Neuronal stem cell (in vitro differentiated cells): ENCODE measurements around the gene STX17.
"Not testable (repeated sequence)": the region's sequence is repeated elsewhere in the genome, so short reads cannot be mapped to it uniquely, and the experiment has no call there.

Experiments used
- DNase-seq: peaks from one replicate; pipeline ENCODE4 v3.0.0-alpha.2; 2013; ENCODE audit warnings: low spot score
- H2AFZ ChIP-seq: one replicate; pipeline ENCODE4 v1.6.1; 2013; ENCODE audit warnings: mild to moderate bottlenecking, low read length, inconsistent platforms
- H2AK5ac ChIP-seq: 2 replicates; pipeline ENCODE4 v1.6.1; 2013; ENCODE audit warnings: low read depth, mild to moderate bottlenecking, inconsistent platforms, low read length, moderate library complexity, mixed read lengths
- H2BK120ac ChIP-seq: 2 replicates; pipeline ENCODE4 v1.6.1; 2013; ENCODE audit warnings: low read depth, mild to moderate bottlenecking, inconsistent platforms, low read length, moderate library complexity, mixed read lengths
- H2BK12ac ChIP-seq: one replicate; pipeline ENCODE4 v1.6.1; 2013; ENCODE audit warnings: low read length, inconsistent platforms
- H2BK15ac ChIP-seq: 2 replicates; pipeline ENCODE4 v1.6.1; 2013; ENCODE audit warnings: mild to moderate bottlenecking, low read length, inconsistent platforms, mixed read lengths
- H2BK5ac ChIP-seq: one replicate; pipeline ENCODE4 v1.6.1; 2013; ENCODE audit warnings: inconsistent platforms, mild to moderate bottlenecking, low read length, moderate library complexity
- H3K14ac ChIP-seq: one replicate; pipeline ENCODE4 v1.6.1; 2013; ENCODE audit warnings: low read length, inconsistent platforms
- H3K18ac ChIP-seq: 2 replicates; pipeline ENCODE4 v1.6.1; 2013; ENCODE audit warnings: low read length, inconsistent platforms
- H3K23ac ChIP-seq: 2 replicates; pipeline ENCODE4 v1.6.1; 2013; ENCODE audit warnings: low read depth, mild to moderate bottlenecking, mixed read lengths, low read length, inconsistent platforms; ENCODE audit not compliant: poor library complexity
- H3K27ac ChIP-seq: replicated peaks from 3 replicates; pipeline ENCODE4 v1.5.1; 2013; ENCODE audit warnings: low read length, inconsistent platforms
- H3K27me3 ChIP-seq, 3 experiments: 2 replicates each; pipeline ENCODE4 v1.6.1; 2013; ENCODE audit warnings: low read length in 3 of 3, mild to moderate bottlenecking in 2 of 3, inconsistent platforms in 1 of 3, low read depth in 1 of 3, mixed read lengths in 1 of 3, moderate library complexity in 1 of 3; ENCODE audit not compliant: control insufficient read depth in 3 of 3, insufficient read depth in 3 of 3
- H3K36me3 ChIP-seq, 2 donors: replicated peaks in 1 of 2; 2 replicates each; pipeline ENCODE4 v1.6.1; 2013; ENCODE audit warnings: low read length in 2 of 2; ENCODE audit not compliant: control insufficient read depth in 2 of 2, insufficient read depth in 2 of 2
- H3K4ac ChIP-seq: 2 replicates; pipeline ENCODE4 v1.6.1; 2013; ENCODE audit warnings: inconsistent platforms, mild to moderate bottlenecking, low read length, moderate library complexity
- H3K4me1 ChIP-seq, 2 donors: 1 replicate in 1 of 2; 2 replicates in 1 of 2; pipeline ENCODE4 v1.6.1; 2013; ENCODE audit warnings: low read length in 2 of 2, low read depth in 1 of 2; ENCODE audit not compliant: control insufficient read depth in 2 of 2, insufficient read depth in 1 of 2
- H3K4me2 ChIP-seq: one replicate; pipeline ENCODE4 v1.6.1; 2013; ENCODE audit warnings: mild to moderate bottlenecking, low read length, inconsistent platforms; ENCODE audit not compliant: insufficient read depth, poor library complexity, severe bottlenecking
- H3K4me3 ChIP-seq, 2 donors: 2 replicates each; pipeline ENCODE4 v1.5.1; 2013; ENCODE audit warnings: low read length in 2 of 2, mild to moderate bottlenecking in 2 of 2, inconsistent platforms in 1 of 2, moderate library complexity in 1 of 2
- H3K79me1 ChIP-seq: one replicate; pipeline ENCODE4 v1.6.1; 2013; ENCODE audit warnings: low read depth, mild to moderate bottlenecking, inconsistent platforms, low read length, moderate library complexity
- H3K9ac ChIP-seq: one replicate; pipeline ENCODE4 v1.6.1; 2013; ENCODE audit warnings: mild to moderate bottlenecking, low read depth, low read length, inconsistent platforms; ENCODE audit not compliant: poor library complexity
- H3K9me3 ChIP-seq, 2 donors: replicated peaks in 1 of 2; 2 replicates each; pipeline versions ENCODE3 to v1.6.1; 2013; ENCODE audit warnings: low read length in 2 of 2, mild to moderate bottlenecking in 2 of 2, inconsistent platforms in 1 of 2, low read depth in 1 of 2, mixed read lengths in 1 of 2, moderate library complexity in 1 of 2; ENCODE audit not compliant: control insufficient read depth in 2 of 2, insufficient read depth in 1 of 2
- H4K8ac ChIP-seq: one replicate; pipeline ENCODE4 v1.6.1; 2013; ENCODE audit warnings: low read depth, mild to moderate bottlenecking, inconsistent platforms, low read length, moderate library complexity
- H4K91ac ChIP-seq: one replicate; pipeline ENCODE4 v1.6.1; 2013; ENCODE audit warnings: low read length, low read depth, mild to moderate bottlenecking, inconsistent platforms; ENCODE audit not compliant: poor library complexity
- WGBS, 2 donors: extraction: QIAGEN DNeasy Blood & Tissue Kit; methylation state at CpG; one replicate each; pipeline ENCODE4 v1.1.7; 2013; ENCODE audit warnings: missing lambda C conversion rate in 2 of 2, mixed read lengths in 1 of 2; ENCODE audit not compliant: insufficient read length in 2 of 2, insufficient replicate concordance in 1 of 2; ENCODE audit errors: extremely low coverage in 2 of 2; 5-methylcytosine and 5-hydroxymethylcytosine counted together

STX17 gene

GRCh38 chr9:99990508-99990907 is 84.1 kb downstream of the STX17 start:
- H3K27ac ChIP-seq, H2BK12ac ChIP-seq, H3K4me2 ChIP-seq, DNase-seq, H3K27me3 ChIP-seq, H3K9ac ChIP-seq, H2AFZ ChIP-seq, H2BK120ac ChIP-seq, H2BK15ac ChIP-seq, H2AK5ac ChIP-seq, H3K4me1 ChIP-seq, H3K18ac ChIP-seq, H3K4me3 ChIP-seq, H2BK5ac ChIP-seq, H3K36me3 ChIP-seq, H4K91ac ChIP-seq, H3K23ac ChIP-seq, H4K8ac ChIP-seq, H3K4ac ChIP-seq, H3K79me1 ChIP-seq, H3K14ac ChIP-seq: not testable (repeated sequence)
- H3K9me3 ChIP-seq = peaks cover 0 to 18% of the 10 kb centered on the region in 2 donors
- whole genome bisulfite sequencing, 2 donors = no CpG with 5 or more reads among the region's 2 CpGs

GRCh38 chr9:99998266-99998665 is 91.8 kb downstream of the STX17 start:
- no peak overlapping the region for H3K23ac ChIP-seq
- peak overlapping the region; percentile 22 for H3K27ac ChIP-seq
- no peak overlapping the region for H3K4me2 ChIP-seq
- H3K79me1 ChIP-seq = no peaks in the 10 kb centered on the region
- peak overlapping the region; percentile 57 for H3K18ac ChIP-seq
- peak overlapping the region; percentile 82 for H3K14ac ChIP-seq
- H3K9me3 ChIP-seq = peaks cover 1 to 17% of the 10 kb centered on the region in 2 donors
- H2AFZ ChIP-seq = no peak overlapping the region
- no peak for DNase-seq
- H2BK5ac ChIP-seq = no peak overlapping the region
- no peak overlapping the region for H3K4me3 ChIP-seq
- H3K27me3 ChIP-seq = no peaks in the 10 kb centered on the region
- H2BK12ac ChIP-seq = no peak overlapping the region
- no peak overlapping the region for H3K4ac ChIP-seq
- H3K36me3 ChIP-seq = peaks cover under 1 to 22% of the 10 kb centered on the region in 2 donors
- no peak overlapping the region for H2BK15ac ChIP-seq
- no CpG with 5 or more reads among the region's 22 CpGs for WGBS, 2 donors
- no peak overlapping the region for H3K9ac ChIP-seq
- no peak overlapping the region for H4K91ac ChIP-seq
- no peaks in the 10 kb centered on the region for H3K4me1 ChIP-seq
- H2BK120ac ChIP-seq = no peak overlapping the region
- H2AK5ac ChIP-seq = no peak overlapping the region
- no peak overlapping the region for H4K8ac ChIP-seq

GRCh38 chr9:99998866-99999265 is 92.4 kb downstream of the STX17 start:
- WGBS, 2 donors = no CpG with 5 or more reads among the region's 26 CpGs
- no peak overlapping the region for H4K8ac ChIP-seq

GRCh38 chr9:99999797-100000196 is 93.3 kb downstream of the STX17 start:
- Histone ChIP-seq H3K4me2 (no peak overlapping the region), H4K91ac (no peak overlapping the region), H2BK5ac (no peak overlapping the region), H3K9ac (no peak overlapping the region), H3K4ac (no peak overlapping the region), H3K14ac (no peak overlapping the region), H3K18ac (no peak overlapping the region), H2BK15ac (no peak overlapping the region), H2AK5ac (no peak overlapping the region), H3K4me1 (no peaks in the 10 kb centered on the region), H4K8ac (no peak overlapping the region), H3K27me3 (no peaks in the 10 kb centered on the region), H3K23ac (no peak overlapping the region), H2BK12ac (no peak overlapping the region), H2BK120ac (no peak overlapping the region), H3K27ac (no peak overlapping the region), H3K4me3 (no peak overlapping the region), H3K79me1 (no peaks in the 10 kb centered on the region), H2AFZ (no peak overlapping the region), H3K9me3 (peaks cover 7 to 24% of the 10 kb centered on the region in 2 donors), H3K36me3 (peaks cover 6 to 37% of the 10 kb centered on the region in 2 donors)
- DNase-seq = no peak
- WGBS, 2 donors = no CpG with 5 or more reads among the region's 5 CpGs

More at GRCh38 chr9:99998866-99999265, 92.4 kb downstream of the STX17 start:
- Histone ChIP-seq H3K4me3 (no peak overlapping the region), H4K91ac (no peak overlapping the region), H3K9me3 (peaks cover 7 to 23% of the 10 kb centered on the region in 2 donors), H2AFZ (no peak overlapping the region), H3K23ac (no peak overlapping the region), H3K27me3 (no peaks in the 10 kb centered on the region), H3K14ac (no peak overlapping the region), H2BK5ac (no peak overlapping the region), H3K18ac (no peak overlapping the region), H3K36me3 (peaks cover 4 to 28% of the 10 kb centered on the region in 2 donors), H3K4me1 (no peaks in the 10 kb centered on the region), H3K4me2 (no peak overlapping the region), H3K4ac (no peak overlapping the region), H3K79me1 (no peaks in the 10 kb centered on the region), H2AK5ac (no peak overlapping the region), H3K9ac (no peak overlapping the region), H2BK15ac (no peak overlapping the region), H2BK120ac (no peak overlapping the region), H3K27ac (no peak overlapping the region), H2BK12ac (no peak overlapping the region)
- no peak for DNase-seq
